SW480 (cell line): ENCODE measurements around the gene LMF2.

Experiments
- DNase-seq: peaks from one replicate; pipeline ENCODE4 v3.0.0-alpha.2; 2016; ENCODE audit warnings: low spot score

LMF2 gene

GRCh38 chr22:50465066-50465930 is 42.2 kb downstream of the LMF2 start:
- DNase-seq = no peak

GRCh38 chr22:50464451-50464850 is 43.1 kb downstream of the LMF2 start:
- DNase-seq = no peak

GRCh38 chr22:50463188-50463900 is 44.2 kb downstream of the LMF2 start:
- no peak for DNase-seq

- DNase-seq = no peak
These were observed 45.4 kb downstream of the LMF2 start for GRCh38 chr22:50461979-50462540.

- no peak for DNase-seq
These were observed 46.0 kb downstream of the LMF2 start for GRCh38 chr22:50461536-50461935.

GRCh38 chr22:50460938-50461337 is 46.6 kb downstream of the LMF2 start:
- DNase-seq = no peak

- DNase-seq = no peak
These were observed 47.9 kb downstream of the LMF2 start for GRCh38 chr22:50459496-50460140.

GRCh38 chr22:50459016-50459415 is 48.5 kb downstream of the LMF2 start:
- DNase-seq = no peak

- no peak for DNase-seq
These were observed 50.9 kb downstream of the LMF2 start for GRCh38 chr22:50456466-50457234.

GRCh38 chr22:50456026-50456425 is 51.5 kb downstream of the LMF2 start:
- no peak for DNase-seq

- DNase-seq = no peak
These were observed 52.3 kb downstream of the LMF2 start for GRCh38 chr22:50455201-50455600.

- no peak for DNase-seq
These were observed 52.9 kb downstream of the LMF2 start for GRCh38 chr22:50454556-50455075.
